ENCODE results near the gene VRK1. TPM values are rescaled to one million over a fixed set of nuclear protein-coding genes. Genes with fewer than 3 reads are reported as not detected.

VRK1 gene
- total and polyA plus RNA-seq, 2 of the 8 experiments (the other 6 are each of a cell fraction or from before 2014, with no cell fraction given): 24.2 to 64.8 TPM

- no peak overlapping the region for H3K18ac ChIP-seq (ENCODE audit: extremely low read depth, low read length)
- peaks cover 0 to 4% of the 10 kb centered on the region in 2 experiments; a peak in 2 of 4 replicates for H3K9me3 ChIP-seq (ENCODE audit: insufficient read depth in 2 of 2, low read depth in 1 of 2, low read length in 1 of 2)
- H4K8ac ChIP-seq (ENCODE audit: extremely low read depth, insufficient read depth, low read length): no peak overlapping the region
- no peak overlapping the region for H3K56ac ChIP-seq (replicated peaks; ENCODE audit: insufficient read length, low read depth, low read length)
- H3K79me1 ChIP-seq (ENCODE audit: low read depth, low read length): no peaks in the 10 kb centered on the region
- POLR2A ChIA-PET (ENCODE audit: partially characterized antibody): no interaction called here
- no peaks in the 10 kb centered on the region for H4K20me1 ChIP-seq (replicated peaks in 1 of 2; ENCODE audit: control insufficient read depth in 1 of 2, insufficient read depth in 2 of 2, low read length in 2 of 2)
- FAIRE-seq: no peak
- no peak overlapping the region for H2BK12ac ChIP-seq (ENCODE audit: low read depth, low read length)
- H3K27ac ChIP-seq (ENCODE audit: low read depth, low read length): no peak overlapping the region
- no peaks in the 10 kb centered on the region for H3K36me3 ChIP-seq (ENCODE audit: control insufficient read depth in 2 of 4, insufficient read depth in 4 of 4, low read length in 3 of 4)
- WGBS, 2 experiments (ENCODE audit: extremely low coverage in 1 of 2, insufficient coverage in 1 of 2, insufficient read length in 1 of 2, insufficient replicate concordance in 2 of 2, low coverage in 1 of 2, low lambda C conversion rate in 2 of 2, missing lambda C conversion rate in 1 of 2): 95% methylated on average over 5 of the region's 5 CpGs; no CpG with 5 or more reads in 1 of the 2 experiments
- H3K23ac ChIP-seq (ENCODE audit: insufficient read length): no peak overlapping the region
- no peak overlapping the region for H4K91ac ChIP-seq (replicated peaks; ENCODE audit: insufficient read length, low read length)
- no peaks in the 10 kb centered on the region for H3K27me3 ChIP-seq (replicated peaks in 1 of 4; ENCODE audit: control insufficient read depth in 3 of 4, extremely low read depth in 1 of 4, insufficient read depth in 3 of 4, low read length in 3 of 4)
- H3K4ac ChIP-seq (replicated peaks; ENCODE audit: insufficient read length, low read depth, low read length): no peak overlapping the region
- no peak overlapping the region for H2BK20ac ChIP-seq (ENCODE audit: low read length)
- H3K4me3 ChIP-seq (ENCODE audit: extremely low read depth in 1 of 4, insufficient read depth in 2 of 4, low read depth in 3 of 4, low read length in 4 of 4): no peak overlapping the region
- no peaks in the 10 kb centered on the region for H3K79me2 ChIP-seq (ENCODE audit: control insufficient read depth in 1 of 2, insufficient read depth in 2 of 2, low read length in 2 of 2)
- H2AK5ac ChIP-seq (ENCODE audit: low read depth, low read length): no peak overlapping the region
- 0 out of 2 replicates have a peak overlapping the region, but pooled peaks have one; percentile 72 for H2BK15ac ChIP-seq (ENCODE audit: low read length)
- no peaks in the 10 kb centered on the region for H3K4me1 ChIP-seq (replicated peaks in 1 of 4; ENCODE audit: control insufficient read depth in 3 of 4, insufficient read depth in 4 of 4, low read length in 3 of 4)
- CTCF ChIA-PET (ENCODE audit: partially characterized antibody): interaction anchor here (1.5 kb wide), 1 partner anchor 23 kb away, joined by 3 read pairs; no protein-coding TSS in a partner anchor
- no peak overlapping the region for H2AFZ ChIP-seq (ENCODE audit: low read length)
- H3K23me2 ChIP-seq (ENCODE audit: low read depth, low read length): no peaks in the 10 kb centered on the region
- no peak overlapping the region for H3K9ac ChIP-seq (replicated peaks in 1 of 4; ENCODE audit: extremely low read depth in 1 of 4, low read depth in 3 of 4, low read length in 3 of 4)
- H4K5ac ChIP-seq (ENCODE audit: insufficient read length, low read depth, low read length): no peak overlapping the region
- H2BK120ac ChIP-seq (replicated peaks; ENCODE audit: low read depth, low read length): no peak overlapping the region
- no peak overlapping the region for H2BK5ac ChIP-seq (ENCODE audit: low read depth, low read length)
- no peak for DNase-seq (ENCODE audit: low read depth in 1 of 2, low spot score in 2 of 2)
- no peak overlapping the region for H3K14ac ChIP-seq (ENCODE audit: insufficient read length)
- no peak overlapping the region for H3K4me2 ChIP-seq (ENCODE audit: insufficient read depth in 1 of 2, low read depth in 2 of 2, low read length in 2 of 2)
- TF ChIP-seq TAF1 (IDR thresholded peaks at IDR 0.05; ENCODE audit: low read depth, low read length): no peak
- no peak for TF ChIP-seq TAF7 (optimal IDR thresholded peaks at IDR 0.05; ENCODE audit: borderline replicate concordance, low read depth, low read length)
- TF ChIP-seq SAP30 (IDR thresholded peaks at IDR 0.05; ENCODE audit: insufficient read depth, insufficient replicate concordance, low read length): no peak
- no peak for TF ChIP-seq EZH2 (IDR thresholded peaks at IDR 0.05; ENCODE audit: low read depth, low read length, severe bottlenecking)
- TF ChIP-seq SP2 (IDR thresholded peaks at IDR 0.05; ENCODE audit: low read length): no peak
- no peak for TF ChIP-seq SRF (IDR thresholded peaks at IDR 0.05; ENCODE audit: low read depth, low read length)
- TF ChIP-seq SIRT6 (IDR thresholded peaks at IDR 0.05; ENCODE audit: low read length): no peak
- TF ChIP-seq TCF12 (IDR thresholded peaks at IDR 0.05; ENCODE audit: low read depth, low read length): no peak
- TF ChIP-seq SP1 (IDR thresholded peaks at IDR 0.05; ENCODE audit: low read depth, low read length): no peak
- TF ChIP-seq KDM4A (IDR thresholded peaks at IDR 0.05; ENCODE audit: low read depth, low read length, severe bottlenecking): no peak
- no peak for TF ChIP-seq SIN3A (conservative IDR thresholded peaks at IDR 0.05 in 1 of 2, IDR thresholded peaks at IDR 0.05 in 1 of 2; ENCODE audit: low read depth in 1 of 2, low read length in 2 of 2)
These were observed 117.5 kb downstream of the VRK1 start for GRCh38 chr14:96914571-96915128.

Data from H1 (cell line).